Spleen (tissue), 11 donors: ENCODE measurements around the gene TBR1. TPM values are rescaled to one million over a fixed set of nuclear protein-coding genes. Genes with fewer than 3 reads are reported as not detected.

Experiments used
- DNase-seq: peaks from one replicate; pipeline ENCODE4 v3.0.0-alpha.2; 2020
- H3K27ac ChIP-seq, 8 donors: fragments of 200-600 bp; sonication (generic) in 7 of 8; 1 replicate in 4 of 8; 2 replicates in 4 of 8; pipeline versions ENCODE4 v1.5.0 to v1.8.0; 2016 to 2021; ENCODE audit warnings: inconsistent platforms in 4 of 8, mild to moderate bottlenecking in 4 of 8, moderate library complexity in 1 of 8
- H3K27me3 ChIP-seq, 7 donors: fragments of 200-600 bp; sonication (generic) in 6 of 7; replicated peaks in 1 of 7; 1 replicate in 4 of 7; 2 replicates in 3 of 7; pipeline versions ENCODE4 v1.5.0 to v1.8.0; 2016 to 2021; ENCODE audit warnings: inconsistent platforms in 3 of 7, mild to moderate bottlenecking in 1 of 7
- H3K36me3 ChIP-seq, 6 donors: fragments of 200-600 bp; sonication (generic) in 5 of 6; 1 replicate in 4 of 6; 2 replicates in 2 of 6; pipeline versions ENCODE4 v1.5.0 to v1.8.0; 2016 to 2021; ENCODE audit warnings: inconsistent platforms in 2 of 6
- H3K4me1 ChIP-seq, 6 donors: fragments of 200-600 bp; sonication (generic) in 5 of 6; 1 replicate in 3 of 6; 2 replicates in 3 of 6; pipeline versions ENCODE4 v1.5.0 to v1.8.0; 2016 to 2021; ENCODE audit warnings: inconsistent platforms in 3 of 6
- H3K4me3 ChIP-seq, 8 donors: fragments of 200-600 bp; sonication (generic) in 7 of 8; 1 replicate in 4 of 8; 2 replicates in 4 of 8; pipeline versions ENCODE4 v1.5.0 to v1.8.0; 2016 to 2021; ENCODE audit warnings: inconsistent platforms in 4 of 8, mild to moderate bottlenecking in 4 of 8, moderate library complexity in 2 of 8
- H3K9me3 ChIP-seq, 8 donors: fragments of 200-600 bp; sonication (generic) in 7 of 8; 1 replicate in 4 of 8; 2 replicates in 4 of 8; pipeline versions ENCODE4 v1.5.0 to v1.8.0; 2016 to 2021; ENCODE audit warnings: inconsistent platforms in 4 of 8
- CTCF ChIP-seq, 11 experiments: fragments of 200-600 bp in 7 of 11; fragments of 450-650 bp in 4 of 11; sonication (generic) in 4 of 11; IDR thresholded peaks in 8 of 11; conservative IDR thresholded peaks in 3 of 11; 1 replicate in 7 of 11; 2 replicates in 4 of 11; pipeline versions ENCODE4 v1.4.0 to v1.8.0; 2016 to 2021; ENCODE audit warnings: antibody characterized with exemption in 11 of 11, inconsistent platforms in 4 of 11, mild to moderate bottlenecking in 1 of 11
- POLR2A ChIP-seq, 3 donors: fragments of 450-650 bp; IDR thresholded peaks; one replicate each; pipeline ENCODE4 v1.5.1; 2017; ENCODE audit warnings: antibody characterized with exemption in 3 of 3, mild to moderate bottlenecking in 1 of 3
- POLR2AphosphoS5 ChIP-seq, 3 donors: sonication (generic); formaldehyde crosslinking; IDR thresholded peaks; one replicate each; pipeline ENCODE4 v1.5.1; 2017; ENCODE audit warnings: antibody characterized with exemption in 3 of 3
- WGBS, 5 donors: extraction: QIAGEN DNeasy Blood & Tissue Kit in 3 of 5; methylation state at CpG; one replicate each; pipeline versions ENCODE4 v1.1.5 to v1.1.7; 2013 to 2018; 5-methylcytosine and 5-hydroxymethylcytosine counted together
- intact Hi-C: fragments of 100-400 bp; cut with DNase I; formaldehyde crosslinking; loops from one replicate; pipeline ENCODE4 v1.15.0; 2023; ENCODE audit warnings: low total_unique reads
- polyA plus RNA-seq, 3 donors: library from polyadenylated mRNA; stranded (reverse); fragments of 200-250 nt; gene quantifications; one replicate each; pipeline ENCODE4 v1.2.1, GENCODE V29; 2013
- total RNA-seq, 7 donors: library from RNA; depleted of rRNA in 3 of 7; stranded (reverse); fragments of >200 nt in 3 of 7; fragmentation: NEBNext Ultra II Directional in 4 of 7; extraction: Animal tissue kit (Norgen Biotek cat#: 25700) in 4 of 7; gene quantifications; one replicate each; pipeline versions ENCODE4 v1.1.0 to v1.2.1, GENCODE V29; 2016 to 2021
- donor health status: healthy with polysubstance abuse.
- donor health status: DM: no; HTN: no; CAD: no; lungs with moderate emphysema.
- donor health status: DM: no; HTN: no; CAD: no.
- donor health status: Bipolar disorder and iron deficiency.
- donor health status: healthy.
- donor health status: DM: no; HTN: no; CAD: no.
- donor health status: DM: yes; HTN: yes; CAD: no.

Gene TBR1
- total and polyA plus RNA-seq, 10 donors: 0.03 to 0.17 TPM; not detected in 8

DNA sequence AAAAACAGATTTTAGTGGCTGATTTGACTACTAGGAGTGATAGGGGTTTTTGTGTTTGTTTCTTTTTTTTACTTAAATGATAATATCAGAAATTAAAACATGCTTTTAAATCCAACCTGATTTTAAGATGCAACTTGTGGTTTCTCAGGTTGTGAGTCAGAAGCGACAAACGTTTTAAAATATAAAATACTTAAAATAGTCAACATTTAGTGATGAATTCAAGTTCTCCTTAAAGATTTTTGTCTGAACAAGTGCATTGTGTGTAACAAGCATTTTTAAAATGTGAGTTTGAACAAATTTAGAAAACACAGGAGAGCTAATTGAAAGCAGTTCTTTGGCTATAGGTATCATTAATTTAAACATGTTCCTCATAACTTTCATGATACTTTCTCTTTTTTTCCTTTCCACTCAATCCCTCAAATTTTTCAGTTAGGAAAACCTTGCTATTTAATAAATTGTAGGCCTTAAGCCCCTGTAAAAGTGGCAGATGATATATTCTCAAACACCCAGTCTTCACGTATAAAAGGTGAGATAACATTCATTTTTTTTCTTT lies 3.6 kb downstream of the TBR1 start:
- H3K9me3 ChIP-seq: no peaks in the 10 kb centered on the region
- no peak overlapping the region for H3K4me3 ChIP-seq
- H3K36me3 ChIP-seq: no peaks in the 10 kb centered on the region
- no peak for DNase-seq
- peaks cover 5 to 100% (median 100%) of the 10 kb centered on the region in 7 donors for H3K27me3 ChIP-seq
- peaks cover 17 to 81% (median 59%) of the 10 kb centered on the region in 6 donors for H3K4me1 ChIP-seq
- 30 to 51% (median 38%) methylated on average over 3 of the region's 3 CpGs for WGBS, 5 donors
- TF ChIP-seq POLR2A (IDR thresholded peaks at IDR 0.05) (no peak), POLR2AphosphoS5 (IDR thresholded peaks at IDR 0.05) (no peak), CTCF (IDR thresholded peaks at IDR 0.05 in 8 of 11, conservative IDR thresholded peaks at IDR 0.05 in 3 of 11) (no peak)
- intact Hi-C loops: no loop called here
- H3K27ac ChIP-seq: no peak overlapping the region

DNA sequence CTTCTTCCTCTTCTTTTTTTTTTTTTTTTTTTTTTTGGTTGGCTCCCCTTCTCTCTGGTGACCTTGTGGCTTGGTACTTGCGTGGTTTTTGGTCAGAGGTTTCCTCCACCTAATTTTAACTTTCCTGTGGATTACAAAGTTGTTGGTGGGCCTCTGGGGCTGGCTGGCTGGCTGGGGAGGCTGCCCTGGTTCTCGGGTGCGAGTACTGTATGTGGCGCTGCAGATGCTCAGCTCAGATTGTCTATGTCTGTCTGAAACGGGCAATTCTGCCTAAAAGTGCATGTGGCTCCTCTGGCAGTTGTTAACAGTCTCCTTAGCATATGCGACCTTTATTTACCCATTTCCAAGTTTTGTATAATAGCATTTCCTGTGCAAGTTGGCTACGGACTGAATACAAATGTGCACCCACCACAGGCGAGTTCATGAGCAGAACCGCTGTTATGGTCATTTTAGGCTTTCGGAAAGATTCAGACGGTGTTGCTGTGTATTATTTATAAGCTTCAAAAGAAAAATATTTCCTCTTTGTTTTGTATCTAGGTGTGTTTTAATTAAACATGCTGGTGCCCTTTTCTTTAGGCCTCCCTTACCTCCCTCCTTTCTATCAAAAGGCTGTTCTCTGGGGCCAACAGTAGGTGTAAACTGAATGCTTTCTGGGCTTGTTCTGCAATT lies 4.4 kb downstream of the TBR1 start:
- intact Hi-C loops: no loop called here
- Histone ChIP-seq H3K4me1 (peaks cover 11 to 73% (median 50%) of the 10 kb centered on the region in 6 donors), H3K27ac (no peak overlapping the region), H3K27me3 (peaks cover 5 to 100% (median 100%) of the 10 kb centered on the region in 7 donors), H3K9me3 (no peaks in the 10 kb centered on the region), H3K4me3 (no peak overlapping the region), H3K36me3 (no peaks in the 10 kb centered on the region)
- 16 to 35% (median 20%) methylated on average over 11 of the region's 11 CpGs for WGBS, 5 donors
- TF ChIP-seq POLR2A (IDR thresholded peaks at IDR 0.05) (no peak), POLR2AphosphoS5 (IDR thresholded peaks at IDR 0.05) (no peak), CTCF (IDR thresholded peaks at IDR 0.05 in 8 of 11, conservative IDR thresholded peaks at IDR 0.05 in 3 of 11) (no peak)
- DNase-seq: no peak

- intact Hi-C loops: no loop called here
- WGBS, 5 donors: 8 to 29% (median 19%) methylated on average over 2 of the region's 2 CpGs
Measured at GRCh38 chr2:161421686-161422085, 5.6 kb downstream of the TBR1 start.

More at GRCh38 chr2:161421686-161422085, 5.6 kb downstream of the TBR1 start:
- Histone ChIP-seq H3K27ac (no peak overlapping the region), H3K4me3 (no peak overlapping the region), H3K9me3 (no peaks in the 10 kb centered on the region), H3K27me3 (peaks cover 10 to 100% (median 100%) of the 10 kb centered on the region in 7 donors), H3K36me3 (no peaks in the 10 kb centered on the region), H3K4me1 (peaks cover 5 to 66% (median 42%) of the 10 kb centered on the region in 6 donors)
- no peak for TF ChIP-seq POLR2AphosphoS5 (IDR thresholded peaks at IDR 0.05)
- no peak for TF ChIP-seq POLR2A (IDR thresholded peaks at IDR 0.05)
- no peak for TF ChIP-seq CTCF (IDR thresholded peaks at IDR 0.05 in 8 of 11, conservative IDR thresholded peaks at IDR 0.05 in 3 of 11)
- DNase-seq: no peak
